Astrocyte of the cerebellum (primary cell): Measurements from ENCODE around the gene SYCE1.
"Not testable (repeated sequence)": the region's sequence is repeated elsewhere in the genome, so short reads cannot be mapped to it uniquely, and the experiment has no call there.

Experiments
- DNase-seq: peaks from one replicate; pipeline ENCODE4 v3.0.0-alpha.2; 2011; ENCODE audit warnings: low read depth
- H3K4me3 ChIP-seq: 2 replicates; pipeline ENCODE4 v1.5.1; 2011; ENCODE audit warnings: mild to moderate bottlenecking, low read depth, low read length, moderate library complexity
- in situ Hi-C: cut with HindIII; loops from 2 replicates; pipeline ENCODE4 v1.10.0; 2017; ENCODE audit warnings: low sequenced_read_pairs
- TF ChIP-seq, protein P1 (sequence below): IDR thresholded peaks from 2 replicates; pipeline ENCODE4 v1.5.1; 2012; ENCODE audit warnings: low read length, low read depth, moderate library complexity, mild to moderate bottlenecking; ENCODE audit errors: missing control alignments

The SYCE1 gene, protein sequence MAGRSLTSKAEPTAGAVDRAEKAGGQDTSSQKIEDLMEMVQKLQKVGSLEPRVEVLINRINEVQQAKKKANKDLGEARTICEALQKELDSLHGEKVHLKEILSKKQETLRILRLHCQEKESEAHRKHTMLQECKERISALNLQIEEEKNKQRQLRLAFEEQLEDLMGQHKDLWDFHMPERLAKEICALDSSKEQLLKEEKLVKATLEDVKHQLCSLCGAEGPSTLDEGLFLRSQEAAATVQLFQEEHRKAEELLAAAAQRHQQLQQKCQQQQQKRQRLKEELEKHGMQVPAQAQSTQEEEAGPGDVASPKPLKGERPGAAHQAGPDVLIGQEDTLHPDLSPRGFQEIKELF

DNA sequence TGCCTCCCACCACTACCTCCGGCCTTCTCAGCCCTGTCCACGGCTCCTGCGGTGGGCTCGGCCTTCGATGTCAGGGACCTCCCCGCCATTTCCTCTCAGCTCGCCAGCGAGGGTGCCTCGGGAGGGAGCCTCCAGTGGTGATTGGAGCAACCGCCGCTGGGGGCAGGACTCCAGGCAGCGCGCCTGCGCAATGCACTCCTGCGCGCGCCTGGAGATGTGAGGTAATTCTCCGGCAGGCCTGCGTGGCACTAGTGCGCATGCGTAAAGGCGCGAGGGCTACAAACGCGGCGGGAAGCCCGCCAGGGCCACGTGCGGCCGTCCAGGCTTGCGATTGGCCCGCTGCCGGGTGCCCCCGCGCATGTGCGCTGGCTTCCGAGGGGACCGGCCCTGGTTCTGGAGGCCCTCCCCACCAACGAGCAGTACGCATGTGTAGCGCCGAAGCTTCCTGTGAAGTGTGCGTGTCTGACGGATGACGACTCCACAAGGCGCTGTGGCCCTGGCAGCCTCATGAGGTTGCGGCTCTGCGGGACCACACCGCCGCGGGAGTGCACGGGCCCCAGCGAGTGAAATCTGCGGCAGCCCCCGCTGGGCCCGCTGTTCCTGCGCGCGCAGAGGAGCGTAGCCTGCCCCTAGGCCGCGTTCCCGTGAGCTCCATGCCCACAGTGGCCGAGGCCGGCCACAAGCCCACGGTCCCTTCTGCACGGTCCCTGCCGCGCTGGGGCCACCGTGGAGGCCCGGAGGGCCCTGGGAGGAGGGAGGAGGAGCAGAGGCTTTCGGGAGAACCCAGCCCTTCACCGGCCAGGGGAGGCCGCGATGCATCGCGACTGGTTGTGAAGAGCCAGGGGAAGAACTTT is at the start of gene SYCE1:
SYCE1 (minus strand) TSS at position 143 of the 854 bp plus-strand sequence; CDS start at position 89, 54 bp downstream.
- in situ Hi-C loops = no loop called here
- H3K4me3 ChIP-seq = no peak within 1 kb of the TSS
- DNase-seq = no peak
- TF ChIP-seq, protein P1, sequence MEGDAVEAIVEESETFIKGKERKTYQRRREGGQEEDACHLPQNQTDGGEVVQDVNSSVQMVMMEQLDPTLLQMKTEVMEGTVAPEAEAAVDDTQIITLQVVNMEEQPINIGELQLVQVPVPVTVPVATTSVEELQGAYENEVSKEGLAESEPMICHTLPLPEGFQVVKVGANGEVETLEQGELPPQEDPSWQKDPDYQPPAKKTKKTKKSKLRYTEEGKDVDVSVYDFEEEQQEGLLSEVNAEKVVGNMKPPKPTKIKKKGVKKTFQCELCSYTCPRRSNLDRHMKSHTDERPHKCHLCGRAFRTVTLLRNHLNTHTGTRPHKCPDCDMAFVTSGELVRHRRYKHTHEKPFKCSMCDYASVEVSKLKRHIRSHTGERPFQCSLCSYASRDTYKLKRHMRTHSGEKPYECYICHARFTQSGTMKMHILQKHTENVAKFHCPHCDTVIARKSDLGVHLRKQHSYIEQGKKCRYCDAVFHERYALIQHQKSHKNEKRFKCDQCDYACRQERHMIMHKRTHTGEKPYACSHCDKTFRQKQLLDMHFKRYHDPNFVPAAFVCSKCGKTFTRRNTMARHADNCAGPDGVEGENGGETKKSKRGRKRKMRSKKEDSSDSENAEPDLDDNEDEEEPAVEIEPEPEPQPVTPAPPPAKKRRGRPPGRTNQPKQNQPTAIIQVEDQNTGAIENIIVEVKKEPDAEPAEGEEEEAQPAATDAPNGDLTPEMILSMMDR = no peak

DNA sequence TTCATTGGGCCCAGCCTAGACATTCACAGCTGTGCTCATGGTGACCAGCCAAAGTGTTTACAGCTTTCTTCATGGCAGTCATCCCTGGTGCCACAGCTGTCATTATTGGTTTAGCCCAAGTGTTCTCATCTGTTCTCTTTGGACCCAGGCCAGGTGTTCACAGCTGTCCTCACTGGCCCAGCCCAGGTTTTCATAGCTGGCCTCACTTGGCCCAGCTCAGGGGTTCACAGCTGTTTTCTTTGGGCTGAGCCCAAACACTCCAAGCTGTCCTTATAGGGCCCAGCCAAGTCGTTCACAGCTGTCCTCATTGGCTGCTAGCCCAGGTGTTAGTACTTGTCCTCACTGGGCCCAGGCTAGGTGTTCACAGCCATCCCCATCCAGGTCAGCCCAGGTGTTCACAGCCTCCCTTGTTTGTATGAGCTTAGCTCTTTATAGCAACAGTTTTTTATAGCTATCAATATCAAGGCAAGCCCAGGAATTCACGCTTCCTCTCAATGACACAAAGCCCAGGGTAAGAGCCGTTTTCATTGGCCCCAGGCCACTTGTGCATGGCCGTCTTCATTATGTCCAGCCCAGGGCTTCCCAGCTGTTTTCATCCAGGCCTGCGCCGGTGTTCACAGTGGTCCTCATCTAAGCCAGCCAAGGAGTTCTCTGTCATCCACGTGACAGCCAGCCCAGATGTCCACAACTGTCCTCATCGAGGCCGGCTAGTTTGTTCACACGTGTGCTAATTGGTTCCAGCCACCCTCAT is 49.6 kb upstream of the SYCE1 start:
- no peak for DNase-seq
- no peak overlapping the region for H3K4me3 ChIP-seq
- TF ChIP-seq, protein P1 = no peak
- in situ Hi-C loops = no loop called here

DNA sequence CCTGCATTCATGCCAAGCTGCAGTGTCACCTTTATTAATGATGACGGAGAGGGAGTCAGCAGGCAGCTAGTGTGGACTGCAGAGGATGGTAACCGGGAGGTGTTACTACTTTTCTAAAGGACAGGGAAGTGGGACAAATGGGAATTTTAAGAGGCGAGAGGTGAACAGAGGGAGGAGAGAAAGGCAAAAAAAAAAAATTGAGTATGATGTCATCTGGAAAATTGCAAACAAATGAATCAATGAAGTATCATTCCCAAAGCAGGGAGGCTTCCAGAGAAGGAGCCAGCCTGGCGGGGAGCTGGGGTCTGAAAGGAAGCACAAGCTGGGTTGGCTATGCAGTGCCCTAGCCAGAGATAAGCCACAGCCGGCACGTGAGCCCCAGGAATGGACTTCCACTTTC is 48.3 kb upstream of the SYCE1 start:
- TF ChIP-seq, protein P1 = no peak
- in situ Hi-C loops = no loop called here
- no peak for DNase-seq
- no peak overlapping the region for H3K4me3 ChIP-seq

DNA sequence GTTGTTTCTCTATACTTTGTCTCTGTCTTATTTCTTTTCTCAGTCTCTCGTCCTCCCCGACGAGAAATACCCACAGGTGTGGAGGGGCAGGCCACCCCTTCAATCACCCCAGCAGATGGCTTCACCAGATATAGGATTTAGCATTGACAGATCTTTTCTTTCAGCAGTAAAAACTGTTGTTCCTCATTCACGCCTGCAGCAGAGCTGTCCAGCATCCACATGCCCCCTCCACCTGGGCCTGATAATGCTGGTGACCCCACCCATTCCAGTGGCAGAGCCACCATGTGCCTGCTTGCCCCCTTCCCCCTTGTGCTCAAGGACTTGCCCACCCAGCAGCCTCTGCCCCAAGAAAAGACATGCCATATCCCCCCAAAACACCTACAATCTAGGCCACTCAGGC is 45.7 kb upstream of the SYCE1 start:
- TF ChIP-seq, protein P1 = no peak

DNA sequence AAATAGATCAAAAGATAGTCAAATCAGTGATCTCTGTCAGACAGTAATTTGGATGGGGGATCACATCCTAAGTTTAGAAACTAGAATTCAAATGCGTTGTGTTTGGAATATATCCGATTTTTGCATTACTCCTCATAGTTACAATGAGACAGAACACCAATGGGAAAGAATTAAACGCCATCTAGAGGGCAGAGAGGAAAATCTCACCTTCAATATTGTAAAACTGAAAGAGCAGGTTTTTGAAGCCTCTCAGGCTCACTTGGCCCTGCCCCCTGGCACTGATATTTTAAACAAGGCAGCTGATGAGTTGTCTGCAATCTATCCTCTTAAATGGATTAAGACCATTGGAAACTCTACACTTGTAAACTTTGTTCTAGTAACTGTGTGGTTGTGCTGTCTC is 43.5 kb upstream of the SYCE1 start:
- in situ Hi-C loops = no loop called here
- DNase-seq = no peak
- TF ChIP-seq, protein P1 = no peak
- no peak overlapping the region for H3K4me3 ChIP-seq

More for the DNA sequence above, 45.7 kb upstream of the SYCE1 start:
- in situ Hi-C loops = no loop called here
- H3K4me3 ChIP-seq = no peak overlapping the region
- no peak for DNase-seq

DNA sequence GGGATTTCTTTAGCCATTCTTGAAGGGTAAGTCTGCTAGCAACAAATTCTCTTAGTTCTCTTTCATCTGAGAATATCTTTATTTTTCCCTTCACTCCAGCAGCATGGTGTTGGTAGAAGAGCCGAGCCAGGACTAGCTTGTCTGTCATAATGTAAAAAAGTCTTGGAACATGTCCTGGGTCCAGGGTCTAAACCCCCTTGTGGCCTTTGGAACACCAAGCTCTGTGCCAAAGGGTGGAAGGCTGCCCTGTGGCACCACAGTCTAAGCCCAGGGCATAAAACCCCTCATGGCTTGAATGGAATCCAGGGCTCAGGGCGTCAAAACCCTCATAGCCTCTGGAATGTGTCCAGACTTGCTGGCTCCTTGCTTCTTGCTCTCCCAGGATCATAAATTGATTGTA is 38.1 kb upstream of the SYCE1 start:
- H3K4me3 ChIP-seq, in situ Hi-C loops: not testable (repeated sequence)

More for the DNA sequence above, 38.1 kb upstream of the SYCE1 start:
- DNase-seq = not testable (repeated sequence)
